Measurements from ENCODE around the gene NPM3.

Gene NPM3

GRCh38 chr10:101749047-101750016 lies 33.9 kb downstream of the NPM3 start:
- DNase-seq, result no peak

GRCh38 chr10:101748496-101748895 lies 34.8 kb downstream of the NPM3 start:
- no peak for DNase-seq

GRCh38 chr10:101745074-101745696 lies 38.1 kb downstream of the NPM3 start:
- no peak for DNase-seq

GRCh38 chr10:101744267-101744666 lies 39.0 kb downstream of the NPM3 start:
- DNase-seq, result no peak

- no peak for DNase-seq
Measured at GRCh38 chr10:101741938-101742337, 41.3 kb downstream of the NPM3 start.

- DNase-seq, result no peak
Measured at GRCh38 chr10:101736666-101737065, 46.6 kb downstream of the NPM3 start.

- no peak for DNase-seq
Measured at GRCh38 chr10:101732096-101732495, 51.1 kb downstream of the NPM3 start.

Measured in NCI-H446 (cell line).